ENCODE measurements around the gene MMP10.
"Not testable (repeated sequence)": the region's sequence is repeated elsewhere in the genome, so short reads cannot be mapped to it uniquely, and the experiment has no call there.

The MMP10 gene

DNA sequence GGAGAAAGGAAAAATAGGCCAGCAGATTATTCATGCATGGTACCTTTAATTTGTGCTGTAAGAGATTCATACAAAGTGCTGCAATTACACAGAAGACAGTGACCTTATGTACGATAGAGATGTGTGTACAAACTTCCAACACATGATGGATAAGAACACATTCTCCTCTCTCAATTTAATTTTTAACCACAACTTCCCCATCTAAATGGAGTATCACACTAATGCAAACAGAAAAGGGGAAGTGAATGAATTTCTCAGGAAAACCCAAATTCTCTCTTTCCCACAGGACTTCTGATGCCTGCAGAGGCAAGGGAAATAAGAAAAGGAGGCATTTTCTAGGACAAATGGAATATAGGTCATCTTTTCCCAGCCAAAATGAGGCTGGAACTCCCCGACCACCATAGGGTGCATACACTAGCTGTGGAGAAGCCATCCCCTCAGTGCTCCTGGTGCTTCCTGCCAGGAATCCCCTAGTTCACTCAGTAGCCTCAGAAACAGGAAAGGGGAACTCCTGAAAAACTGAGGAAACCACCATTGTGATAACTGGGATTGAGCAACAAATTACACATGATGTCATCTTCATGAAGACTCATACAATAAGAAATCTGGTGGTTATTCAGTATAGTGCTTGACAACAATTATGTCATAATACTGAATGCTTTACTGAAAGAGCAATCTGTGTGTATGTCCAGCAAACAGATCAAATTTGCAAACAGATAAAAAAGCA is 22.4 kb downstream of the MMP10 start:
- TF ChIP-seq EZH2 (IDR thresholded peaks at IDR 0.05) (no peak), FOXP2 (optimal IDR thresholded peaks at IDR 0.05; ENCODE audit: control extremely low read depth, extremely low read length, insufficient read depth) (no peak), POLR2AphosphoS5 (IDR thresholded peaks at IDR 0.05; ENCODE audit: borderline replicate concordance, low read depth, low read length) (no peak)
- H3K27ac ChIP-seq, result no peak overlapping the region
- no peak overlapping the region for H3K4me3 ChIP-seq
- no peaks in the 10 kb centered on the region for H3K9me3 ChIP-seq (ENCODE audit: low read depth, low read length)
- no peaks in the 10 kb centered on the region for H3K36me3 ChIP-seq (ENCODE audit: insufficient read depth, low read length)
- H3K9ac ChIP-seq (ENCODE audit: insufficient read length), result no peak overlapping the region
- DNase-seq (ENCODE audit: low read depth, low spot score), result no peak

DNA sequence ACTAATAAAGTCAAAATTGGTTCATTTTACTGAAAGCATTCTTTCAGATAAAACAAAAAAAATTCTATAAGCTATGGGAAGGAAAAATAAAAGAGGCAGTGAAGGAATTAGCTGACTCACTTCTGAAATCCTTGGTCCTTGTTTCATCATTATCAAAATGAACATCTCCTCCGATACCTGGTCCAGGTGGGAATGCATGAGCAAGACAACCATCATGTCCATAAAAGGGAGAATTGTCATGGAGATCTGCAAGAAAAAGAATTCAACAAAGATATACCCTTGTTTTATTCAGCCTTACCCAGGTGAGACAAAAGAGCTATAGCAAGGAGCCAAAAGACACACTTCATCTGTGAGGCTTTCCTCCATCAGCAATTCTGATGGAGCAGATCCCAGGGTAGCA is 27.2 kb downstream of the MMP10 start:
- Histone ChIP-seq H3K27ac (no peak overlapping the region), H3K9me3 (ENCODE audit: low read depth, low read length) (no peaks in the 10 kb centered on the region), H3K4me3 (no peak overlapping the region), H3K9ac (ENCODE audit: insufficient read length) (no peak overlapping the region), H3K36me3 (ENCODE audit: insufficient read depth, low read length) (no peaks in the 10 kb centered on the region)
- DNase-seq (ENCODE audit: low read depth, low spot score), result no peak
- TF ChIP-seq FOXP2 (optimal IDR thresholded peaks at IDR 0.05; ENCODE audit: control extremely low read depth, extremely low read length, insufficient read depth), result no peak
- TF ChIP-seq EZH2 (IDR thresholded peaks at IDR 0.05), result no peak
- TF ChIP-seq POLR2AphosphoS5 (IDR thresholded peaks at IDR 0.05; ENCODE audit: borderline replicate concordance, low read depth, low read length), result no peak

DNA sequence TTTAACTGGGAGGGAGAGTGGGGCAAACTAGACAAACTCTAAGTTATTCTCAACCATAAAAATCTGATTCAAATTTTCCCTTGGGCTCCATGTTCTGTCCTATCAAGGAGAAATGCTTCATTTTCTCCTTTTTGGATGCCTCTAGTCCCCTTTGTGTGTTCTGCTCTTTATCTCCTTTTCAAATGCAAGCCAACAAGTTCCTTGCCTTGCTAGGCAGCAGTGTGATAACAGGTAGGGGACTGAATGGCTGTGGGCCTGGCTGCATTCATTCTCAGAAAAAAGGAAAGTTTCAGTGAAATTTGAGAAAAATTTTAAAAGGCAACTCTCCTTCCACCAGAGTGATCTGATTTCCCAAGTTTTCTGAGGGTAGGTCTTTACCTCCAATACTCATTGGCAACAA is 28.8 kb downstream of the MMP10 start:
- TF ChIP-seq FOXP2 (optimal IDR thresholded peaks at IDR 0.05; ENCODE audit: control extremely low read depth, extremely low read length, insufficient read depth) (no peak), EZH2 (IDR thresholded peaks at IDR 0.05) (no peak), POLR2AphosphoS5 (IDR thresholded peaks at IDR 0.05; ENCODE audit: borderline replicate concordance, low read depth, low read length) (no peak)
- no peak overlapping the region for H3K27ac ChIP-seq
- no peak overlapping the region for H3K4me3 ChIP-seq
- no peak overlapping the region for H3K9ac ChIP-seq (ENCODE audit: insufficient read length)
- H3K36me3 ChIP-seq (ENCODE audit: insufficient read depth, low read length), result no peaks in the 10 kb centered on the region
- DNase-seq (ENCODE audit: low read depth, low spot score), result no peak
- no peaks in the 10 kb centered on the region for H3K9me3 ChIP-seq (ENCODE audit: low read depth, low read length)

DNA sequence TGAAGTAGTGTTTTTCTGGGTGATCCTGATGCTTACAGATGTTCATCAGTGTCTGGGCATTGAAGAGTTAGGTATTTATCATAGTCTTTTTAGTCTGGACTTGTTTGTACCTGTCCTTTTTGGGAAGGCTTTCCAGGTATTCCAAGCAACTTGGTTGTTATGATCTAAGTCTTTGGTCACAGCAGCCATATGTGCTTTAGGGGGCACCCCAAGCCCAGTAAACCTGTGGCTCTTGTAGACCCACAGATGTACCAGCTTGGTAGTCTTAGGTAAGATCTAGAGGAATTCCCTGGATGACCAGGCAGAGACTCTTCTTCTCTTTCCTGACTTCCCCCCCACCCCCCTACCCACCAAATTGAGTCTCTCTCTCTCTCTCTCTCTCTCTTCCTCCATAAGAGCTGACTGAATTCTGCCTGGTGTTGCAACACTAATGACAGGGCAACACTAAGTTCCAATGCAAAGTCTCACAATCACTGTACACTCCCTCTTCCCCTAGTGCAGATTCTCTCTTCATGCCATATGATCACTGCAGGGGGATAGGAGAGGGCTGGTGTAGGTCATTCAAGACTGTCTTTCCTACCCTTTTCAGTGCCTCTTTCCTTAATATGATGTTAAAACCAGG is 31.2 kb downstream of the MMP10 start:
- Histone ChIP-seq H3K27ac (no peak overlapping the region), H3K36me3 (ENCODE audit: insufficient read depth, low read length) (no peaks in the 10 kb centered on the region), H3K4me3 (no peak overlapping the region), H3K9me3 (ENCODE audit: low read depth, low read length) (no peaks in the 10 kb centered on the region), H3K9ac (ENCODE audit: insufficient read length) (no peak overlapping the region)
- no peak for TF ChIP-seq FOXP2 (optimal IDR thresholded peaks at IDR 0.05; ENCODE audit: control extremely low read depth, extremely low read length, insufficient read depth)
- no peak for TF ChIP-seq EZH2 (IDR thresholded peaks at IDR 0.05)
- TF ChIP-seq POLR2AphosphoS5 (IDR thresholded peaks at IDR 0.05; ENCODE audit: borderline replicate concordance, low read depth, low read length), result no peak
- DNase-seq (ENCODE audit: low read depth, low spot score), result no peak

DNA sequence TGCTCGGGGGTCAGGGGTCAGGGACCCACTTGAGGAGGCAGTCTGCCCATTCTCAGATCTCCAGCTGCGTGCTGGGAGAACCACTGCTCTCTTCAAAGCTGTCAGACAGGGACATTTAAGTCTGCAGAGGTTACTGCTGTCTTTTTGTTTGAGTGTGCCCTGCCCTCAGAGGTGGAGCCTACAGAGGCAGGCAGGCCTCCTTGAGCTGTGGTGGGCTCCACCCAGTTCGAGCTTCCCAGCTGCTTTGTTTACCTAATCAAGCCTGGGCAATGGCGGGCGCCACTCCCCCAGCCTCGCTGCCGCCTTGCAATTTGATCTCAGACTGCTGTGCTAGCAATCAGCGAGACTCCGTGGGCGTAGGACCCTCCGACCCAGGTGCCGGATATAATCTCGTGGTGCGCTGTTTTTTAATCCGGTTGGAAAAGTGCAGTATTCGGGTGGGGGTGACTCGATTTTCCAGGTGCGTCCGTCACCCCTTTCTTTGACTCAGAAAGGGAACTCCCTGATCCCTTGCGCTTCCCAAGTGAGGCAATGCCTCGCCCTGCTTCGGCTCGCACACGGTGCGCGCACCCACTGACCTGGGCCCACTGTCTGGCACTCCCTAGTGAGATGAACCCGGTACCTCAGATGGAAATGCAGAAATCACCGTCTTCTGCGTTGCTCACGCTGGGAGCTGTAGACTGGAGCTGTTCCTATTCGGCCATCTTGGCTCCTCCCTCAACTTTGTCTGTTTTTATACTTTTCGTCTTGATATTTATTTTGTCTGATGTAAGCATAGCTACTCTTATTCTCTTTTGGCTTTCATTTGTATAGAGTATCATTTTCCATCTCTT is 33.5 kb downstream of the MMP10 start:
- not testable (repeated sequence) for H3K9me3 ChIP-seq (ENCODE audit: low read depth, low read length); H3K4me3 ChIP-seq; DNase-seq (ENCODE audit: low read depth, low spot score); H3K27ac ChIP-seq; H3K9ac ChIP-seq (ENCODE audit: insufficient read length); H3K36me3 ChIP-seq (ENCODE audit: insufficient read depth, low read length)

DNA sequence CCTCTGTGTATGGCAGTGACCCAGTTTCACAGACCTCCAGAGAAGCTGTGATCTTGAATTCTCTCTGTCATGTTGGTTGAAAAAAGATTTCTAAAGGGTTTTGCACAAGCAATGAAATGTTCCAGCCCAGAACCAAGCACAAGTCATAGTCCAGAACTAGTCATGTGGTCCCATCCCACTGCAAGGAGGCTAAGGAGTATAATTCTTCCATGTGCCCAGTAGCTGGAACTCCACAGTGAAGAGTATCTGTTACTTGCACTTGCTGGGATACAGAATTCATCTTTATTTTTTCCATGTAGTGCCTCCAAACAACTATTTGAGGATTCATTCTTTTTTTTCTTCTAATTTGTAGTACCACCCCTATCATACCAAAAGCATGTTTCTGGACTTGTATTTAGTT is 45.8 kb downstream of the MMP10 start:
- no peak for TF ChIP-seq FOXP2 (optimal IDR thresholded peaks at IDR 0.05; ENCODE audit: control extremely low read depth, extremely low read length, insufficient read depth)
- H3K9me3 ChIP-seq (ENCODE audit: low read depth, low read length), result no peaks in the 10 kb centered on the region
- no peak overlapping the region for H3K27ac ChIP-seq

DNA sequence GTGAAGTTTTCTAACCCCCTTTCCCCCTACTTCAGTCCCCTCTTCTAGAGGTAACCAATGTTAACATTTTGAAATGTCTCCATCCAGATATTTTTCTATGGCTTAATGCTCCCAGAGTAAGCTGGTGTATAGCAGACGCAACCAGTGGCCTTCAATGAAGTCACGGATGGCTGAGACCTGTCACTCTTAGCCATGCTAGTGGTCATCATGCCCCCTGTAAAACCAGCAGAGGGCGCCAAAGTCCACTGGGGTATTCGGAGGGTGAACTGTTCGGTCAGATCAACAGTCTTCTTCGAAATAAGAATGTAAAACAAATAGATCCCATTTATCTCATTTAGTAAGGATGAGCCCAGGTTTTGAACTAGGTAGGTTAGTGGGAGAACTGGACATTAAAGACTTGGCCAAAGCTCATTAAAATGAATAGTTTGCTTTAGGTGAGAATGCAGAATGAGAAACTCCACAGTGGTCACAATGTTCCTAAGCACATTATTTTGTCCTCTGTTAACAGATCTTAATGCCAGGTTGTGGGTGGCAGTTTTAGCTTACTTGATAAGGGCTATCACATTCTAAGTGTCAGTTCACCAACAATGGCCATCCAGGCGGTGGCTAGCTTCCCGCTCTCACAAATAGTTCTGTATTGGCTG is 47.1 kb downstream of the MMP10 start:
- TF ChIP-seq EZH2 (IDR thresholded peaks at IDR 0.05) (no peak), POLR2AphosphoS5 (IDR thresholded peaks at IDR 0.05; ENCODE audit: borderline replicate concordance, low read depth, low read length) (no peak), FOXP2 (optimal IDR thresholded peaks at IDR 0.05; ENCODE audit: control extremely low read depth, extremely low read length, insufficient read depth) (no peak)
- no peak for DNase-seq (ENCODE audit: low read depth, low spot score)
- no peak overlapping the region for H3K27ac ChIP-seq
- no peaks in the 10 kb centered on the region for H3K9me3 ChIP-seq (ENCODE audit: low read depth, low read length)
- H3K4me3 ChIP-seq, result no peak overlapping the region
- no peaks in the 10 kb centered on the region for H3K36me3 ChIP-seq (ENCODE audit: insufficient read depth, low read length)
- H3K9ac ChIP-seq (ENCODE audit: insufficient read length), result no peak overlapping the region

More for the DNA sequence above, 45.8 kb downstream of the MMP10 start:
- Histone ChIP-seq H3K4me3 (no peak overlapping the region), H3K36me3 (ENCODE audit: insufficient read depth, low read length) (no peaks in the 10 kb centered on the region), H3K9ac (ENCODE audit: insufficient read length) (no peak overlapping the region)
- DNase-seq (ENCODE audit: low read depth, low spot score), result no peak

DNA sequence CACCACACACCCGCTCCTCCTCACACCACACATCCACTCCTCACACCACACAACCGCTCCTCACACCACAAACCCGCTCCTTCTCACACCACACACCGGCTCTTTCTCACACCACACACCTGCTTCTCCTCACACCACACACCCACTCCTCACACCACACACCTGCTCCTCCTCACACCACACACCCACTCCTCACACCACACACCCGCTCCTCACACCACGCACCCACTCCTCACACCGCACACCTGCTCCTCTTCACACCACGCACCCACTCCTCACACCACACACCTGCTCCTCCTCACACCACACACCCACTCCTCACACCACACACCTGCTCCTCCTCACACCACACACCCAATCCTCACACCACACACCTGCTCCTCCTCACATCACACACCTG is 49.5 kb downstream of the MMP10 start:
- H3K4me3 ChIP-seq; H3K9ac ChIP-seq (ENCODE audit: insufficient read length); H3K36me3 ChIP-seq (ENCODE audit: insufficient read depth, low read length); H3K9me3 ChIP-seq (ENCODE audit: low read depth, low read length); H3K27ac ChIP-seq; DNase-seq (ENCODE audit: low read depth, low spot score): not testable (repeated sequence)
